ENCODE measurements around the gene TEX12.

DNA sequence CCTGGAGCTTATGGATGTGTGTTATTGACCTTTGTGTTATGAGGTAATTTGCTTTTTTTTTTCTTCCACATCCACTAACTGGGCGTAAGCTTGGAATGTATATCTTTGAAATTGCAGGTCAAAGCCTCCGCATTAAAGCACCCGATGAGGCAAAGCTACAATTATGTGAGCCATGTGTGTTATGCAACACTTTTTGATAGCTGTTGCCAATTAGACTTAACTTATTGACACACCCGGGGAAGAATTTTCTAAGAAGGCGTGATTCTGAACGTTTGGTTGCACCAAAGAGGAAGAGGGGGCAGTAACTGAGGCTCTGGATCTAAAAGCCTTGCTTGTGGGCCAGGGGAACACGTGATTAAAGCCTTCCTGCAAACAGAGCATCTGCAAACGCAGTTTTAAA lies 610 bp upstream of the TEX12 start:
- no peak for TF ChIP-seq REST (IDR thresholded peaks at IDR 0.05; ENCODE audit: insufficient read depth in 1 of 2, low read depth in 2 of 2, low read length in 2 of 2)
- TF ChIP-seq POLR2AphosphoS5 (IDR thresholded peaks at IDR 0.05; ENCODE audit: low read depth, low read length) = no peak
- TF ChIP-seq TAF1 (IDR thresholded peaks at IDR 0.05; ENCODE audit: borderline replicate concordance, insufficient read depth, low read length) = no peak
- TF ChIP-seq SIN3A (IDR thresholded peaks at IDR 0.05; ENCODE audit: borderline replicate concordance, insufficient read depth, low read length) = no peak

Data from PFSK-1 (cell line).